ENCODE measurements around the gene HNRNPR.
"Not testable (repeated sequence)": the region's sequence is repeated elsewhere in the genome, so short reads cannot be mapped to it uniquely, and the experiment has no call there.

HNRNPR gene

DNA sequence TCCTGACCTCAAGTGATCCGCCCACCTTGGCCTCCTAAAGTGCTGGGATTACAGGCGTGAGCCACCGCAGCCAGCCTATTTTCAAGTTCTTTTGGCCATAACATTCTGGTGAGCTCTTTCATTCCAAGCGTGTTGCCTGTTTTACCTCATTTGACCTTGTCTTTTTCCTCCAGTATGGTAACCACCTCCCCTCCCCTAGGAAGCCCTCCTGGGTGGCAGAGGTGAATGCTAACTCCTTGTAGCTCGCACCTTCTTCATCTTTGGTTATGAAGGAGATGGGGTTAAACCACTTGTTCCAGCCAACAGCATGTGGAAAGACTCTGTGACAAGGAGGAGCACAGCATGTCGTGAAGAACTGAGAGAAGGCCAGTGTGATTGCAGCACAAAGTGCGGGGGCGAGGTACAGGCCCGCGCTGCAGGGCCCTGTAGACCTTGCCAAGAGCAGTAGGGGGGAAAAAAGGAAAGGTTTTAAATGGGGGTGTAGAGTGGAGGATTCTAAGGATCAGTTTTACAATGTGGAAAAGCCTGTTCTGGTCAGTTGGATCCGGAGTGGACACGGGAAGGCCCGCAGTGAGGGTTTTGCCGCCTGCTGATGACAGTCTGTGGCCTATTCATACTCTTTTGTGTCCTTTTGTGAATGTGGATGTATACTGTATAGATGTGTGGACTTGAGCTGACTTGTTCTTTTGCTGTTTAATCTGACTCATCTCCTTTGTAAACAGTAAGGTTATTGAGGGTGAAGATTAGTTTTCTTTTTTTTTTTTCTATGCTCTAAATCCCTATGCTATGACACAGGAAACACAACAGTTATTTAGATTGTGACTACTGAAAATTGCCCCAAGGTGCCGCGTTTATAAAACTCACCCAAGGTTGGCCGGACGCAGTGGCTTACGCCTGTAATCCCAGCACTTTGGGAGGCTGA lies 33.1 kb upstream of the HNRNPR start:
- Histone ChIP-seq H3K9me3 (ENCODE audit: control insufficient read depth, low read length) (no peaks in the 10 kb centered on the region), H3K36me3 (ENCODE audit: control insufficient read depth, insufficient read depth, low read length) (no peaks in the 10 kb centered on the region), H3K4me3 (ENCODE audit: low read length) (no peak overlapping the region), H3K9ac (ENCODE audit: low read length) (no peak overlapping the region), H3K4me1 (ENCODE audit: control insufficient read depth, insufficient read depth, low read length) (peaks cover 4% of the 10 kb centered on the region), H3K27me3 (ENCODE audit: control insufficient read depth, insufficient read depth, low read length) (no peaks in the 10 kb centered on the region)

GRCh38 chr1:23374079-23374735 lies 30.1 kb upstream of the HNRNPR start:
- not testable (repeated sequence) for H3K9me3 ChIP-seq (ENCODE audit: control insufficient read depth, low read length); H3K4me3 ChIP-seq (ENCODE audit: low read length); H3K27me3 ChIP-seq (ENCODE audit: control insufficient read depth, insufficient read depth, low read length); H3K36me3 ChIP-seq (ENCODE audit: control insufficient read depth, insufficient read depth, low read length); H3K9ac ChIP-seq (ENCODE audit: low read length)
- peaks cover 24% of the 10 kb centered on the region for H3K4me1 ChIP-seq (ENCODE audit: control insufficient read depth, insufficient read depth, low read length)

DNA sequence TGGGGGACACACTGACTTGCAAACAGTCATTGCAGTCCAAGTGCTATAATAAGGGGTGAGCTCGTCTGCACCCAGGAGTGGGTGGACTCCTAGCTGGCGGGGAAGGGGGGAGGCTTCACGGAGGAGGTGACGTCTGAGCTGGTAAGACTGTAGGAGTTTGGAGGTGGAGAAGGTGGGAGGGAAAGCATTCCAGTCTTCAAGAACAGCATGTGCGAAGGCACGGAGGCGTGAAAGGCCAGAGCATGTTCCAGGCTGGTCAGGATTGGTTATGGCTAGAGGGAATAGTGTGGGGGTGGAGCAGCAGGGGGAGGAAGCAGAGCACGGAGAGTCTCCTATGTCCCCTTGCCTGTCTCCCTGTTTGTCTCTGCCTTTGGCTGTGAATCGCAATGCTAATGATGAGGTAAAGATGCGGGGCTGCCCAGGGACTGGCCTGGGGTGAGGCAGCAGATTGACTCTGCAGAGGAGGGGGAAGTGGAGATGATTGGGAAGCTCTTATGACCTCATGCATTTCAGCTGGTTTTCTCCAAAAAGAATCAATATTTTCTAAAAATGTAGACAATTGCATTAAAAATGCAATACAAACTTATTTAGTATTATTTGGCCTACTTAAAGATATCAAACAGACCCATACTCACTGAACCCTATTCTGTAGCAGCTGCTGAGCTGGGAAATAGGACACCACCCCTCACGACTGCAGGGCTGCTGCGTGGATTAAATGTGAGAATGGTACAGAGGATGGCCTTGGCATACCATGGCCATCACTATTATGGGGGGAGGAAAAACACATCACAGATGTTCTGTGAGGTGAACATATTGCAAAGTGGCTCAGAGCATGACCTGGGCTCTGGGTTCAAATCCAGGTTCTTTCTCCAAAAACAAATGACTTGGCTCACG lies 28.1 kb upstream of the HNRNPR start:
- no peaks in the 10 kb centered on the region for H3K27me3 ChIP-seq (ENCODE audit: control insufficient read depth, insufficient read depth, low read length)
- no peaks in the 10 kb centered on the region for H3K36me3 ChIP-seq (ENCODE audit: control insufficient read depth, insufficient read depth, low read length)
- no peaks in the 10 kb centered on the region for H3K9me3 ChIP-seq (ENCODE audit: control insufficient read depth, low read length)
- peaks cover 20% of the 10 kb centered on the region for H3K4me1 ChIP-seq (ENCODE audit: control insufficient read depth, insufficient read depth, low read length)
- H3K9ac ChIP-seq (ENCODE audit: low read length) = no peak overlapping the region
- H3K4me3 ChIP-seq (ENCODE audit: low read length) = no peak overlapping the region

DNA sequence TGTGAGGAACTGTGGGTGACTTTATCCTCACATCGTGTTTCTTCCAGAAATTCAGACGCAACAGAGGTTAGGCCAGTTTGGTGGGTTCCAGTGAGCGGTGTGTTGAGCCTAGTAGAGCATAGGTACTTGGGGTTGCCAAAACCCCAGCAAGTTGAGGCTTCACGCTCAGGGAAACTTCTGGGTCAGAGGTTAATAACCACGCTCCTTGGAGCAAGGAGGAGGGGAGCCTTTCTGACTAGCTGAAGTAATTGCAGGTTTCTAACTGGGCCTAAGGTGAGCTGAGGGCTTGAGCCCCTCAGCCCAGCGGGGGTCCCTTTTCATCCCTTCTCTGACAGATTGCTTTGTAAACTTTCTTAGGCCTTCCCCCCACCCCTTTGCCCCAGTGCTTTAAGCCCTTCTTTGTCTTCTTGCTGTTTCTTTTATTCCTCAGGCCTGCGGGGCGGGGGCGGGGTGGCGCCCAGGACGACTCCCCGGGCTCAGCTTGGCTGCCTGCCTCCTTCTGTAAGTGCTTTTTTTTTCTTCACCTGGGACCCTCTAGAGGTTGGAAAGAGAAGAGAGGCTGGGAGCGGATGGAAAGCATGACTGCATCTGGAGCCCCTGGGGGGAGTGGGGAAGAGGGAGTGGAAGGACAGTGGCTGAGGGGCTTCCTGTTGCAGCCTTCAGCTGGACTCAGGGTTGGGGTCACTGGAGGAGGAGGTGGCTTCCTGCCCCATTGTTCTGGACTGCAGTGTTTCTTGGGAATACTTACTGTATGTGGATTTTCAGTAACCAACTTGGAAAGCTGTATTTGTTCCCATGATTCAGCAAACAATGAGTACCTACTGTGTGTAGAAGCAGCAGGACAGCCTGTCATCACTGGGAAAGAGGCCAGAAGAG lies 26.9 kb upstream of the HNRNPR start:
- Histone ChIP-seq H3K27me3 (ENCODE audit: control insufficient read depth, insufficient read depth, low read length) (no peaks in the 10 kb centered on the region), H3K4me3 (ENCODE audit: low read length) (no peak overlapping the region), H3K36me3 (ENCODE audit: control insufficient read depth, insufficient read depth, low read length) (no peaks in the 10 kb centered on the region), H3K9me3 (ENCODE audit: control insufficient read depth, low read length) (no peaks in the 10 kb centered on the region), H3K4me1 (ENCODE audit: control insufficient read depth, insufficient read depth, low read length) (peaks cover 24% of the 10 kb centered on the region), H3K9ac (ENCODE audit: low read length) (no peak overlapping the region)

DNA sequence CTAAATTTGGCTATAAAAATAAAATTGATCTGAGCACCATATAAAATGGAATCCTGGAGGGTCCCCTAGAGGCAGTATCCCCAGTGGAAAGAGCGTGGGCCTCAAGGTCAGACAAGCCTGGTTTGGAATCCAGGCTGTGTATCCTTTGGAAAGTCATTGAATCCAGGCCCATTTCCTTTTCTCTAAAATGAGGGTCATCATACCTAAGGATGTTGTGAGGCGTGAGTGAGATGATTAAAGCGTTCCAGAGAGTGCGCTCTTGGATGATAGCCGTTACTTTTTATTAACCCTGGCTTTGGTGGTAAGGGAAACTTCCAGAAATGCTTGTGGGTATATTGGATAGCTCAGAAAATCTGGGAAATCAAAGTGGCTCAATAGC lies 26.2 kb upstream of the HNRNPR start:
- Histone ChIP-seq H3K27me3 (ENCODE audit: control insufficient read depth, insufficient read depth, low read length) (no peaks in the 10 kb centered on the region), H3K9ac (ENCODE audit: low read length) (peak overlapping the region; percentile 98), H3K4me3 (ENCODE audit: low read length) (no peak overlapping the region), H3K4me1 (ENCODE audit: control insufficient read depth, insufficient read depth, low read length) (peaks cover 24% of the 10 kb centered on the region), H3K9me3 (ENCODE audit: control insufficient read depth, low read length) (no peaks in the 10 kb centered on the region), H3K36me3 (ENCODE audit: control insufficient read depth, insufficient read depth, low read length) (no peaks in the 10 kb centered on the region)

DNA sequence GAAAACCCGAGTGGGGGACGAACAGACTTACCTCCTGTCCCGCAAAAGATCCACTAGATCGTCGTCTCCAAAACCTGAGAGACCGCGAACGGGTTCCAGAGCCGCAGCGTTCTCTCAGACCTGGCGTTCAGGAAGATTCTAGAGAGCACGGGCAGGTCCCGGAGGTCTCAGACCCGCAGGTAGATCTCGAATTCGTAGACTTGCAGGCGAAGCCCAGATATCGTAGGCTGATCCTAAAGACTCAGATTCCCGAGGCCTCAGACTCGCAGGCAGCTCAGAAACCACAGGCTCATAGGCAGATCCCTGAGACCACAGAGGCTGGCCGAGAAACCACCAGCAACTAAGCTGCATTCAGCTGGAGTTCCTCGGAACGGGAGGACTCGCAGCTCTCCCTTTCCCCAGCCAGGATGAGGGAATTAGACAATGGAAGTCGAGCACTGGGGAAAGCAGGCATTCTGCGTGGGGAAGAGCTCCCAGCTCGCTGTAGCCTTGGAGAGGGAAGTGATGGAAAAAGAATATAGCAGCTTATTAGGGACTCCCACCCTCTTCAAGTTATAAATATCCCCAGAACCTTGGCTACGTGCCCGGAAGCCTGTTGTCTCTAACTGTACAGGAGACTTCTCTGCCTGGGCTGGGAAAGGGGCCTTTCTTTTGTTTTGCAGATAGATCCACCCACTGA lies 25.4 kb upstream of the HNRNPR start, which contains the start of gene ZNF436:
Gene ZNF436, minus strand, starts transcription at position 502 of the 679 bp plus-strand sequence. CDS start 1,831 bp downstream, outside the sequence.
- peak within 1 kb of the TSS; percentile 98 for H3K9ac ChIP-seq (ENCODE audit: low read length)
- peaks cover 24% of the 10 kb centered on the region for H3K4me1 ChIP-seq (ENCODE audit: control insufficient read depth, insufficient read depth, low read length)
- no peaks in the 10 kb centered on the region for H3K27me3 ChIP-seq (ENCODE audit: control insufficient read depth, insufficient read depth, low read length)
- peak within 1 kb of the TSS; percentile 86 for H3K4me3 ChIP-seq (ENCODE audit: low read length)
- no peaks in the 10 kb centered on the region for H3K9me3 ChIP-seq (ENCODE audit: control insufficient read depth, low read length)
- peaks cover 1% of the 10 kb centered on the region for H3K36me3 ChIP-seq (ENCODE audit: control insufficient read depth, insufficient read depth, low read length)

DNA sequence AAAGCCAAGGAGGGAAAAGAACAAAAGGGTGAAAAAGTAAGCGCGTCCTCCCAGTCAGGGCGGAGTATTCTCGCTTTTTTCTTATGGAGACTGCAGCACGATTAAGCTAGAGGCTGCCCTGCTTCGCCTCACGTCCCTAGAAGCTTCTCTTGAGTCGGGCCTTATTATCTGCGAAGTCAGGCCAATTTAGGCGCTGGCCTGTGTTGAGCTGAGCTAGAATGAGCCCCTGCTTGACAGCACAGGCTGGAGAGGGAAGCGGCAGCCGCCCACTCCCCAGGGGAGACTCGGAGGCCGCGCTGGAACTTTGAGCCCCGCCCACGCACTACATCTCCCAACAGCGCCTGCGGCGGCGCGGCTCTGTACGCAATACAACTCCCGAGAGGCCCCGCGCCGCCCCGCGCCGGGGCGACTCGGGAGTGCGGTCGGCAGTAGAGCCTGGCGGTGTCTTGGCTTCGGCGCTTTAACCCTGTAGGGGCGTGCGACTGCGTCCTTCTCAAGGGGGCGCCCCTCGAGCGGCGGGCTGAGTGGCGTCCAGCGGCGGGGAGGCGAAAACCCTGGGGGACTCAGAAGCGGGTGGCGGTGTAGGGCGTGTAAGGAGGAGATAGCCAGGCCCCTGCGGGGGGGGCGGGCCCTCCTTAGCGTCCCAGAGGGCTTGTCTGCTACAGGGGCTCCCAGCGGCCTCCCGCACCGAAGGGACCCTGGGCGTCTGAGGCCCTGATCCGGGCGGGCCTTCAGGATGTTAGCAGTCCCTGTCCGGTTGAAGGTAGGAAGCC lies 24.7 kb upstream of the HNRNPR start:
- peaks cover 24% of the 10 kb centered on the region for H3K4me1 ChIP-seq (ENCODE audit: control insufficient read depth, insufficient read depth, low read length)
- peak overlapping the region; percentile 86 for H3K4me3 ChIP-seq (ENCODE audit: low read length)
- H3K9me3 ChIP-seq (ENCODE audit: control insufficient read depth, low read length) = no peaks in the 10 kb centered on the region

GRCh38 chr1:23367791-23368561 lies 23.9 kb upstream of the HNRNPR start:
- Histone ChIP-seq H3K4me1 (ENCODE audit: control insufficient read depth, insufficient read depth, low read length) (peaks cover 24% of the 10 kb centered on the region), H3K9me3 (ENCODE audit: control insufficient read depth, low read length) (peaks cover 1% of the 10 kb centered on the region), H3K4me3 (ENCODE audit: low read length) (peak overlapping the region; percentile 86), H3K27me3 (ENCODE audit: control insufficient read depth, insufficient read depth, low read length) (no peaks in the 10 kb centered on the region), H3K36me3 (ENCODE audit: control insufficient read depth, insufficient read depth, low read length) (peaks cover 6% of the 10 kb centered on the region), H3K9ac (ENCODE audit: low read length) (peak overlapping the region; percentile 98)

More for the DNA sequence above, 24.7 kb upstream of the HNRNPR start:
- Histone ChIP-seq H3K27me3 (ENCODE audit: control insufficient read depth, insufficient read depth, low read length) (no peaks in the 10 kb centered on the region), H3K9ac (ENCODE audit: low read length) (peak overlapping the region; percentile 98), H3K36me3 (ENCODE audit: control insufficient read depth, insufficient read depth, low read length) (peaks cover 5% of the 10 kb centered on the region)

GRCh38 chr1:23367451-23367790 lies 23.3 kb upstream of the HNRNPR start:
- Histone ChIP-seq H3K27me3 (ENCODE audit: control insufficient read depth, insufficient read depth, low read length) (no peaks in the 10 kb centered on the region), H3K4me3 (ENCODE audit: low read length) (peak overlapping the region; percentile 86), H3K9me3 (ENCODE audit: control insufficient read depth, low read length) (peaks cover 7% of the 10 kb centered on the region), H3K4me1 (ENCODE audit: control insufficient read depth, insufficient read depth, low read length) (peaks cover 24% of the 10 kb centered on the region), H3K9ac (ENCODE audit: low read length) (peak overlapping the region; percentile 98), H3K36me3 (ENCODE audit: control insufficient read depth, insufficient read depth, low read length) (peaks cover 11% of the 10 kb centered on the region)

DNA sequence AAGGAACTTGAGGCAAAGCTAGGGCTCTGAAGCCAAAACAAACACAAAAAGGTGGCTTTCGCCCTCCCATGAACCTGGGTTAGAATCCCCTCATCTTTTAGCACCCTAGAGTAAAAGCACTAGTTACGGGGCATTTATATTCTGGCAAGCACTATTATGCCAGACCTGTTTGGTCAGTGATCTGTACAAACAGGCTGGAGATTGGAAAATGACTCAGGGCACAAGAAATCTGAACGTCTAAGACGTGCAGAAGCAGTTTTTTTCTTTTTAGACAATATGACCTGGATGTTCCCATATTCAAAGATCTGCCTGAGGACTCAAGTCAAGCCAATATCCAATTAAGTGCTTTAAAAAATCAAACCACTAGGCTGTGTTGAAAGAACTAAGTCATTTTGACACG lies 22.5 kb upstream of the HNRNPR start:
- peak overlapping the region; percentile 86 for H3K4me3 ChIP-seq (ENCODE audit: low read length)

More for the DNA sequence above, 22.5 kb upstream of the HNRNPR start:
- Histone ChIP-seq H3K9me3 (ENCODE audit: control insufficient read depth, low read length) (peaks cover 15% of the 10 kb centered on the region), H3K36me3 (ENCODE audit: control insufficient read depth, insufficient read depth, low read length) (peaks cover 20% of the 10 kb centered on the region), H3K27me3 (ENCODE audit: control insufficient read depth, insufficient read depth, low read length) (no peaks in the 10 kb centered on the region), H3K4me1 (ENCODE audit: control insufficient read depth, insufficient read depth, low read length) (peaks cover 24% of the 10 kb centered on the region), H3K9ac (ENCODE audit: low read length) (no peak overlapping the region)

Data from mucosa of stomach (tissue), 1 donor.